Stimulated activated naive CD4-positive, alpha-beta T cell treated with Interleukin-2 at 50 U/mL for 16 hours (primary cell): ENCODE results near the gene MGAT4B.

Experiments used
- DNase-seq: peaks from one replicate; lab custom pipeline; 2025; lab: John Stamatoyannopoulos, UW

Gene MGAT4B

DNA sequence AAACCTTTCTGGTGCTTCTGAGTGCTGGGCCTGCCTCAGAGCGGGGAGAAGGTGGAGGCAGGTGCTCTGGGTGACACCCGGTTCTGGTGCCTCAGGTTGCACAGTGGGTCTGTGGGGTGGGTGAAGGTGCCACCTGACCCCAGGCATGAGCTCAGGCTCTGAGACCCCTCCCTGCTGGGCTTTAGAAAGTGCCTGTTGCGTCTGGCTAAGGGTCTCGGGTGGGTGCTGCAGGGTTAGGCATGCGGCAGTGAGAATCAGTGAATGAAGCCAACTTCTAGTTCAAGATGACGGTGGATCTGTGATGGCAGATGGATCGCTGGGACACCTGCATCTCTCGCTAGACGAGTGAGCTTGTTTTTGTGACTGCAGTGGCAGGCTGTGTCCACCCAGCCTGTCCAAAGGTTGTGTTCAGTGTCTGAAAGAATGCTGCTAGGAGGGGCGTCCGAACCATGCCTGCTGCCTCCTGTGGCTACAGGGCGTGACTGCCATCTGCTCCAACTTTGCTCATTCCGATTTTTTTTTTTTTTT, 19.1 kb upstream of the MGAT4B start:
- no peak for DNase-seq

DNA sequence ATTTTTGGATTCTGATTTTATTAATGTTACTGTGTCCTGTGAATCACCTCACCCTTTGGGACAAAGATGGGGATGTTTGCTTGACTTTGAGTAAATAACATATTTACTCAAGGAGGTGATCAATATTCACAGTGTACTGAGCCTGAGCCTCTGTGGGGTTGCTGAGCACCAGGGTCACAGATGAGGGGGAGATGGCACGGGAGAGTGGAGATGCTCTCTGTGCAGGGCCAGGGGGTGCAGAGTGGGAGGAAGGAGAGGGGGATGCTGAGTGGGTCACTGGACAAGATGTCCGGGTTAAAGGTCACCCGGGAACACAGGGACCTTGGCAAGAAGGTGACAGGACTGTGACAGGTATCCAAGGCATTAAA, 18.1 kb upstream of the MGAT4B start:
- DNase-seq: no peak

DNA sequence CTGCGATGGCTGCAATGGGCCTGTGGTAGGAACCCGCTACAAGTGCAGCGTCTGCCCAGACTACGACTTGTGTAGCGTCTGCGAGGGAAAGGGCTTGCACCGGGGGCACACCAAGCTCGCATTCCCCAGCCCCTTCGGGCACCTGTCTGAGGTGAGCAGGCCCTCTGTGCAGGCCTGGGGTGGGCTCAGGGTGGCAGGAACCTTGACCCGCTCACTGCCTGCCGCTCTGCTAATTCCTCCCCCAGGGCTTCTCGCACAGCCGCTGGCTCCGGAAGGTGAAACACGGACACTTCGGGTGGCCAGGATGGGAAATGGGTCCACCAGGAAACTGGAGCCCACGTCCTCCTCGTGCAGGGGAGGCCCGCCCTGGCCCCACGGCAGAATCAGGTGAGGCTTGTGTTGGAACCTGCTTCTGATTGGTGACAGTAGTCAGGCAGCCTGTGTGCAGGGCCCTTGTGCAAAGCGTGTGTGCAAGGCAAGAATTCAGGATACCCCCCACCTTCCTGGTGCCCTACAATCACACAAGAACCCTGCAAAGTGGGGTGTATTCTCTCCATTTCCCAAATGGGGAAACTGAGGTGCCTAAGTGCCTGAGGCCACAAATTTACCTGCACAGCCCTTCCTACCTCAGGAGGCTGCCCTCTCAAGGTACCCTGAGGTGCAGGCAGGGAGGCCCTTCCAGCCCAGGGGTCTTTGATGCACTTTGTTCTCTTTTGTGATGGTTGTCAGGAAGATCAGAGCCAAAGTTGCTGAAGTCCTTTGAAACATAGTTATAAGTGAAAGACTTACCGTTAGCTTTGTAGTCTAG, 17.5 kb upstream of the MGAT4B start:
- DNase-seq: no peak

DNA sequence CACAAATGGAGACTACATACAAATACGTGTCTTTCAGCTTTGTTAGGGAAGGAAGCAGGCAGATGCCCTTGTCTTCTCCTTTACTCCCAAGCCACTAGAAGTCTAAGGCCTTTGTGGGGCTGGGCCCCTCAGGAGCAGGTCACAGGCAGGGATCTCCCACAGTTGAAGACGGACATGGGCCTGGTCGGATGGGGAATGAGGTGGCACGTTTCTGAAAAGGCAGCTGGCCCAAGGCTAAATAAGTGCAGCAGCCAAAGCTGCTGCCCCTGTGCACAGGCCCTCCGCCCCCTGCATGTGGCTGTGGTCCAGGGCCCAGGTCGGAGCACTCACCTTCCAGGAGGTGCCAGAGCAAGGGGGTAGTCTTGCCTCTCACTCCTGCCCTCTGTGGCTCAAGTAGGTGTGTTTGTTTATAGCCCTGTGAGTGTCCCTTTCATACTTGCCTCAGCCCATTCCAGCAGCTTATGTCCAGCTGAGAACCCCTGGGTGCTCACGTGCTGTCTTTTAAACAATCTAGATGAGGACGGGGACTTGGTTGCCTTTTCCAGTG, 15.9 kb upstream of the MGAT4B start:
- no peak for DNase-seq

DNA sequence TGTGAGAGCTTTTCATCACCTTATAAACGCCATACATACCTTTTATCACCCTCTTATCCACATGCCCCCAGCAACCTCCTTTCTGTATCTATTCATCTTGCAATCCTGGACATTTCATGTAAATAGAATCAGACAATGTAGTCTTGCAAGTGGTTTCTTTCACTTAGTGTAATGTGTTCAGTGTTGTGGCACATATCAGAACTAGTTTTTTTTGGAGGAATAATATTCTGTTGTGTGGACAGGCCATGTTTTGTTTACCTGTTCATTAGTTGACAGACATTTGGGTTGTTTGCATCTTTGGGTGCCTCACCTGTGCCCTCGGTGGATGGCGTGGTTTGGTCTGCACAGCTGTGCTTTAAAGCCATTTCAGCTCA, 15.4 kb upstream of the MGAT4B start:
- DNase-seq: no peak

DNA sequence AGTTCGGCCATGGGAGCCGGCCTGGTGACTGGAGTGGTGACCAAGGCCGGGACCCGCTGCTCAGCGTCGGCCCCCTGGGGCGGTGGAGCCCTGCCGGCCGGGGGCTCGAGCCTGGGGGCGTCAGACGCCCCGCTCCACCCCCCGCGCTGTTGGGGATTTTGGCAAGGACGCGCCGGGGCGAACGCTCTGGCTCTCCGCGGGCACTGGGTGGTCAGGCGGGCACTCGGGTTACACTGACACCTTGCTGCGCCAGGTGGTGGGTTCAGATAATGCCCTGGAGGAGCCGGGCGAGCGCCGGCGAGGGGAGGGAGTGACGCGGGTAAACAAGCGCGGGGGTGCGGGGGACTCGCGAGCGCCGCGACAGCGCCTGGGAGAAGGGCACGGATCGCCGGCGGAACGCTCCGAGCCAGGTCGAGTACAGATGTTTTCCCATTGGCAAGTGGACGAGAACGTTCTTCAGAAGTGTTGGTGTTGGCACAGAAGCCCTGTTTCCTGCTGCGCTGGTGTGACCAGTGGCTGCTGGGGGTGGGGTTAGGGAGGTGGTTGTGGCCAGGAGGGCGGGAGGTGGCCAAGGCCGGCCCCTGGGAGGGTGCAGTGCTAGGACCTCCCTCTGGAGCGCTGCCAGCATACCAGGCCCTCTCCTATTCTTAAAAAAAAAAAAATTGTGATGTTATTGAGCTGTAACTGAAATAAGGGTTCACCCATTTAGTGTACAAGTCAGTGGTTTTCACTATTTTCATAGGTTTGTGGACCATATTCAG, 14.8 kb upstream of the MGAT4B start:
- DNase-seq: peak; percentile 83

DNA sequence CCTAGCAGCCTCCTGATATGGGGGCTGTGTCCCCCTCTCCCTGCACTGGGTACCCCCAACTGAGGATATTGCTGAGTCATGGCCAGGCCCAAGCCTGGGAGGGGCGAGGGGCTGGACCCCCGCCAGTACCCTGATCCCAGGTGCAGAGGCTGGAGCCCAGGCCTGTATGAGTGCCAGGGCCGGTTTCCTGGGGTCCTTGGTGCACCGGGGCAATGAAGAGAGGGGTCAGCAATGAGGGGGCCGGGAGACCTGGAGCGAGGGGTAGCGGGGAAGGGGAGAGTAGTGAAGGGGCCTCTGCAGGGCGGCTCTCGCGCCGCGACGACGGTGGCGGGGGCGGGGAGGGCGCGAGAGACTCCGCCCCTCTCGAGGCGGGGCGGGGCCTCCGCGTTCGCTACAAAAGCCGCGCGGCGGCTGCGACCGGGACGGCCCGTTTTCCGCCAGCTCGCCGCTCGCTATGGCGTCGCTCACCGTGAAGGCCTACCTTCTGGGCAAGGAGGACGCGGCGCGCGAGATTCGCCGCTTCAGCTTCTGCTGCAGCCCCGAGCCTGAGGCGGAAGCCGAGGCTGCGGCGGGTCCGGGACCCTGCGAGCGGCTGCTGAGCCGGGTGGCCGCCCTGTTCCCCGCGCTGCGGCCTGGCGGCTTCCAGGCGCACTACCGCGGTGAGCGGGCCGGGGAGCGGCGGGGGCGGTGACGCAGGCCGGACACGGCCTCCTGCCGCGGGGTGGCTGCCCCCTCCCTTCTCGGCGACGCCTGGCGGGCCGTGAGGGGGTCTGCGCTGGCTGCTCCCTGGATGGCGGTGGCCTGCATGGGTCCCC, 14.0 kb upstream of the MGAT4B start, which contains the start of gene SQSTM1:
TSS of gene SQSTM1 (plus strand) at position 423 of the 815 bp plus-strand sequence. CDS start at position 455, 32 bp downstream.
- peak; percentile 70 for DNase-seq

DNA sequence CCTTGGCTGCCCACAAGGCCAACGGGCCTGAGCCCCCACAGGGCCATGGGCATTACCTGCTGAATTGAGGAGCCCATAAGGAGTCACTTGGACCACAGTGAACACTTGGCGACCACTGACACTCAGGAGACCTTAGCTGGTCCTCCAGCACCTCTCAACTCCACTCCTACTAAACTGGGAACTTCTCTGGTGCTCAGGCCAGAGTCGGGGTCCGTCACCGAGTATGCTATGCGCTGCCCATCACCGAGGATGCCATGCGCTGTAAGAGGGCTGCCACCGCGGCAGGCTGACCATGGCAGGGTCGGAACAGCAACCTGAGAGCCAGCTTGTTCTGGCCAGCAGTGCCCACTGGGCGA, 13.4 kb upstream of the MGAT4B start:
- no peak for DNase-seq

DNA sequence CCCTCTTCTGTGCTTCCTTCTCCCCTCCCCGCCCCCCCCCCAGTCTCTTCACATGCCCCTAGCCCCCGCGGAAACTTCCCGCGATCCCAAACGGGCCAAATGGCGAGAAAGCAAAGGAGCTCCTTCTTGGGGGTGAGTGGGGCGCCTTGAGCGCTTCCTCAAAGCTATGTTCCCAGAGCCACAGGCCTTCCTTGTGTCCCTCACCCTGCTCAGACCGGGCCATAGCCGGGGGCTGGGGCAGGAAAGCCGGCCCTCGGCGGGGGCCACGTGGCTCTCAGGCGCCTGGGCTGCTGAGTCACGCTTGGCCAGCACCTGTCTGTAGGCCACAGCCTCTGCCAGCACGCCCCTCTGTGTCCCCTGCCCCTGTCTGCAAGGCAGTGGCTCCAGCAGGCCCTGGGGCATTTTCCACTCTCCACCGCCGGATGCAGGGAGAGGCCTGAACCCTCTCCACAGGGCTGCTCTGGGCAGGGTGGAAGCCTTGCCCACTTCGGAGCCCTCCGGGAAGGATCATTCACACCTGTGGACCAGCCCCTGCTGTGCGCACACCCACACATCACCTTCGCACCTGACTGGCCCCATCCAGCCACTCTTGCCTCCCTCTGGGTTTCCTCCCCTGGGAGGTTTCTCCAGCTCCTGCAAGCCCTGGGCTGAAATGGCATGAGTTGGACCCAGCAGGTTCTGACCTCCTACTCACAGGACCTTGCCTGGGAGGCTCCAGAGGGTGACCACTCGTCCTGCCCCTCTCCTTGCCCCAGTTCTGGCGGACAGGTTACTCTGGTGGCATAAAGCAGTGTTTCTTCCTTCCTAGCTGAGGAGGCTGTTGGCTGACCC, 12.8 kb upstream of the MGAT4B start:
- peak; percentile 45 for DNase-seq

DNA sequence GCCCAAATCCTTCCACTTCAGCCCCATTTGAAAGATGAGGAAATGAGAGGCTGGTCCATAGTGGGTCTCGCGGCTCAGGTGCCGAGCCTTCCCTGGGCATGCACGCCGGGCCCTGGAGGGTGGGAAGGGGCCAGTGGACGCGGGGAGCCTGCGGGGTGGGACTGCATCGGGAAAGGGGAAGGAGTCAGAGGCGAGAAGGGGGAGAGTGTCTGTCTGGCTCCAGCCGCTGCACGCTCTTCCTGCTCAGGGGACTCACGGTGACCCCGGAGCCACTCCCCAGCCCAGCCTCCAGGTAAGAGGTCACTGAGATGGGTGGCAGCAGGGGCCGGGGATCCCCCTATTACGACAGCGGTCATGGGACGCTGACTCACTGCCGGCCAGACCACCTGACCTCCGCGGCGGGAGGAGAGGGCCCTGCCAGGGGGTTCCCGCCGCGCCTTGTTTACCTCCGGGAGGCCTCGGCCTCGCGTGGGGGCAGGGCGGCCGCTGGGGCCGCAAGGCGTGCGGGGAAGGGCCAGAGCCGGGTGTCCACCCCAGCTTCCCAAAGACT, 12.2 kb upstream of the MGAT4B start:
- peak; percentile 87 for DNase-seq

DNA sequence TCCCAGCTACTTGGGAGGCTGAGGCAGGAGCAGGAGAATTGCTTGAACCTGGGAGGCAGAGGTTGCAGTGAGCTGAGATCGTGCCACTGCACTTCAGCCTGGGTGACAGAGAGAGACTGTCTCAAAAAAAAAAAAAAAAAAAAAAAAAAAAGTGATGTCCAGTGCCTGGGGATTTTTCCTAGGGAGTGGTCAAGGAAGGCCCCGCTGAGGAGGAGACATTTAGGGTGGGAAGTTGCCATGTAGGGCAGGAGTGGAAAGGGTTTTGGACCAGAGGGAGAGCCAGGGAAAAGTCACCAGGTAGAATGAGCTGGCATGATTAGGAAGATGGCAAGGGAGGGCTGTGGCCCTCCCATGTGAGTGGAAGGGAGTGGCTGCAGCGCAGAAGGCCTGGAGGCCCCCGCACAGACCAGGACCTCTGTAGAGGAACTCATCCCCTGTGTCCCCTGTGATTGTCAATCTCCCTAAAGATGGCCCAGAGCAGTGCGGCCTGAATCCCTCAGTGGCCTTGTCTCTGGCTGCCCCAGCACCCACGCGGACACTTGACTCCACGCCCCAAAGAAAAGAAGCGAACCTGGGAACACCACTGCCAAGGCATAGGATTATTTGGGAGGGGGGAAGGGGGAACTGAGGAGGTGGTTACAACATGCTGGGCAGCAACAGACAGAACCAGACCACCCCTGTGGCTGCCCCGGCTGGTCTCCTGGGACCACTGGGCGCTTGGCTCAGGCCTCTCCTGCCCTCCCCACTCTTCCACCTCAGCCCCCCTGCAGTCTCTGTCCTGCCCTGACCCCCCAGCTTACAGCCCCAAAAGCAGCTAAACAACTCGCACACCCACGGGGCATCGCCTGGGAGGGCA, 11.5 kb upstream of the MGAT4B start:
- no peak for DNase-seq

DNA sequence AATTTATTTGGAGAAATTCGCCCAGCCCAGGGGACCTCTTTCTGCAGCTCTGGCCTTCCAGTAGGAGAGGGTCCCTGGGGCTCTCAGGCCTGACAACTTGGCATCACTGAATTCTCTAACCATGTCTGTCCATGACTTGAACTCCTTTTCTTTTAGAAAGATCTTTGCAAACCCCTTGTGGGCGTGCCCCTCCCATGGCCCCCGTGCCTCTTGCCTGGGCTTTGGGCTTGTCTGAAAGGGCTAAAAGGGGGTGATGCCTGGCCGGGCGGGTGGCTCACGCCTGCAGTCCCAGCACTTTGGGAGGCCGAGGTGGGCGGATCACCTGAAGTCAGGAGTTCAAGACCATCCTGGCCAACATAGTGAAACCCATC, 10.8 kb upstream of the MGAT4B start:
- no peak for DNase-seq

DNA sequence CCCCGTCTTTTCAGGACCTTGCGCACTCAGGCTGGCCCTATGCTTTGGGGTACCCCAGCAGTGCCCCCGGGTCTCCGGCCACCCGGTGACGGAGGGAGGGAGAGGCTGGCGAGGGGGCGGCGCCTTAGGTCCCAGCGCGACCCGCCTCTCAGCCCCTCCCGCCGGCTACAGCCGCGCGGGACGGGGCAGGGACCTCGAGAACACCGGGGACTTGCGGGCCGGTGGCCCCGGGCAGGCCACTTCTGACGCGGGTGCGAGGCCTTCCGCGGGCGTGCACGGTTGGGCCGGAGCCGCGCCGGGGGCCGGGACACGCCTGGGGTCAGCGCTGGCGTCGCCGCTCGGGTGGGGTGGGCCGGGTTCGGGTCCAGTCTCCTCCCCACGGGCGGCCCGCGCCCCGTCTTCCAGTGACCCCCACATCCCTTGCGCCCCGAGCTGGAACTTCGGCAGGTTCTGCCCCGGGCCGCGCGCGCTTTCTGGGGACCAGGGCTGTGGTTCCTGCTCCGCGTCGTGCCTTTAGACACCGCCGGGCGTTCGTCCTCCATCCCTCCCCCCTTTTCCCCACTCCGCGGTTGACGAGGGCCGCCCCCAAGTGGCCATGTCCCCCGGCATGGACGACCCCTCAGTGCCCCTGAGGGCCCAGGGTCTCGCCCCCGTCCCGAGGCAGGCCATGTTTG, 10.3 kb upstream of the MGAT4B start:
- DNase-seq: no peak

DNA sequence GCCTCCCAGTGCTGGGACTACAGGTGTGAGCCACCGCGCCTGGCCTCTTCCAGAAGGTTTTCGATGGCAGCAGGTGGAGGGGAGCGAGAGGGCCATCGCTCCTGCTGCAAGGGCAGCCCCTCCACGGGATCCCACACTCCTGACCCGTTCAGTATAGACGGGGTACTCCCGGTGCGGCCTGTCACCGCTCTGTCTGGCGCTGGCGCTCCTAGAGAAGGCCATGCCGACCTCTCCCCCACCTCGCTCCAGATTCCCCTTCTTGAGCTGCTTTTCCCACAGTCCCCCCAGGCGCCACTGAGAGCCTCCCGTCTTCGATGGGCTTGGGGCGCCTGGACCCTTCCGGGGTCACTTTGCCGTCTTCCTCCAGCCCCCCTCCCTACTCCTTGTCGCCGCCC, 9.7 kb upstream of the MGAT4B start:
- DNase-seq: no peak

DNA sequence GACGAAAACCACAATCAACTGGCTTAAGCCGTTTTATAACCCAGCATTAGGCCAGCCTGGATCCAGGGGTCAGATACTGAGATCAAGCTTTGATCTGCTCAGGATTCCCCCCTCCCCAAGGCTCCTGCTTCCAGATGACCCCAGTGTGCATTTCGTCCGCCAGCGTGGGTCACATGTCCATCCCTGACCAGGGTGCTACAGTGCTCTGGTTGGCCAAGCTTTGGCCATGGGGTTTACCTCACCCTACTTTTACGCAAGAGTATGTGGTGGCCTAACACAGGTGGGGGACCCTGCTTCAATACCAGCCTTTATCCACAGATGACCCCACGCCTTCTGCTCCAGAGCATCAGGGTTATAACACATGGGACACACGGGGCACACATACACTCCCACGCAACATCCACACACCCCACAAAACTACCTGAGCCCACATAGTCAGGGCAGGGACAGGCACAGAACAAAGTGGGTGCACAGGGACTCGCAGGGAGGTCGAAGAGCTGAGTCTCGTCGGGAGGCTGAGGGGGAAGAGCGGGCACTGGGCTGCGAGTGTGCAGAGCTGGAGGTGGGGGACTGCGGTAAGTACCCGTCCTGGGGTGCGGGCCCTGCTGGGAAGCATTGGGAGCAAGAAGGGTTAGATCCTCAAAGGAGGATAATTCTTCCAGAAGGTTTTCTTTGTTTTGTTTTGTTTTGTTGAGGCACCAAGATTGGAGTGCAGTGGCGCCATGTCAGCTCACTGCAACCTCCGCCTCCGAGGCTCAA, 9.0 kb upstream of the MGAT4B start:
- no peak for DNase-seq

DNA sequence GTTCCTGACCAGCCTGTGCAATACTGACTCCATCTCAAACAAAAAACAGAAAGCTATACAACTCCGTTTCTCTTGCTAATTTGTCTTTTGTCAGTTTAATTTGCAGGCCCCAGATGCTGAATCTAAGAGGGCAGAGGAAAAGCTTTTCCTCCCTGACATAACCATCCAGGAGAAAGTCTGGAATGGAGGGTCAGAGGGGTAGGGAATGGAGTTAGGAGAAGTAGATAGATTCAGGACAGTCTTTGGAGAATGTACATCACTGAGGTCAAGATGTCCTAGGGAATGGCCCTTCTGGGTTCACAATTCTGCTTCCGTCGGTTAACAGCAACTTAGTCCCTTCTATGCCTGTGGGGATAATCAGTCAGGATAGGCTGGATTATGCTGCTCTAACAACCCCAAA, 7.4 kb upstream of the MGAT4B start:
- no peak for DNase-seq

DNA sequence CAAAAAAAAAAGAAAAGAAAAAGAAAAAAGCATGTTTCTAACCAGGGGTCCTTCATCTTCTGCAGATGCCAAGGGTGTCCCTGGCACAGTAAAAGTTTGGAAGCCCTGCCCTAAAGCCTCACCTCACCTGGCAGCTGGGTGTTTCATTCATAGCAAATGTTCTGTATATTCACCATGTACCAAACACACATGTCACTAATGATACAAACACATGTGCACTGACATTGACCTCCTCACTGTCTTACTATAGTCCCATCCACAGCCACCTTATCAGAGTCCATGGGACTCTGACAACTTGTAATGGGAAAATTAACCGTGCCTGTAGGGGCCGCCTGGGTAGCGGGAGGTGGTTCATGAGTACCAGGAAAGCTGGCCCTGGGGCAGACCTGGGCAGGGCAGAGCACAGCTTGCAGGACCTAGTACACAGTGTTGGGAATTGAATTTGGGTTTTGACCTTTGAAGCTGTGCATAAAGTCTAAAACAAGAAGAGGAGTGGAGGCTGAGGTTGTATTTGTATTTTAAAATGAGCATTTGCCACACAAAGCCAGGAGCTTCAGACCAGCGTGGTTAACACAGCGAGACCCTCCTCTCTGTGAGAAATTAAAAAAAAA, 6.4 kb upstream of the MGAT4B start:
- DNase-seq: no peak

DNA sequence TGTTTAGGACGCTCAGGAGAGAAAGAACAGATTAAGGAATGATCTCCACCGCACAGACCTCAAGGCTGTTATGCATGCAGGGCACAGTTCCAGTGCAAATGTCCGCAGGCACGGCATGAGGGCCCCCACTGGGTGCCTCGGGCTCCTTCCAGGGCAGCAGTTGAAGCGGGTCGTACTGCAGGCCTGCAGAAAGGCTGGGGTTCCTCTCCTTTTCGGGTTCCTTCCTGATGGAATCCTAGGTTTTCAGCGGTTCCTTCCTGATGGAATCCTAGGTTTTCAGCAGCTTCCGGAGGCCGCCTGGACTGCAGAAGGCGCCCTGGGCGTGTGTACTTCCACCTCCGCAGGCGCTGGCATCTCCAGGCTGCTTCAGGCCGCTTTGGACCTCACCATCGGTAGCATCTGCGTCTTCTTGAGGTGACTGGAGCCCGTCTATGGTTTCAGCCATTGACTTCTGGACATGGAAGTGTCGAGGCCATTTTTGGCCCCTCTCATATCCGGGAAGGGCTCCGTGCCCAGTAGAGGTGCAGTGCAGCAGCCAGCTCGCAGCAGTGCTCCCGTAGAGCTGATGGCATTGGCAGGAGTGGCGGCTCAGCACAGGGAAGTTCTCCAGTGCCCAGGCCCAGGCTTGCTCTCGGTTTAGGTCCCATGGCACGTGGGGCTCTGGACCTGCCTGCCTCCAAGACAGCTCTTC, 5.6 kb upstream of the MGAT4B start:
- DNase-seq: no peak
